ENCODE data around the gene PCSK1. TPM values are rescaled to one million over a fixed set of nuclear protein-coding genes. Genes with fewer than 3 reads are reported as not detected.

PCSK1 gene
- total RNA-seq, 1 experiment from 2014 or later: not detected

DNA sequence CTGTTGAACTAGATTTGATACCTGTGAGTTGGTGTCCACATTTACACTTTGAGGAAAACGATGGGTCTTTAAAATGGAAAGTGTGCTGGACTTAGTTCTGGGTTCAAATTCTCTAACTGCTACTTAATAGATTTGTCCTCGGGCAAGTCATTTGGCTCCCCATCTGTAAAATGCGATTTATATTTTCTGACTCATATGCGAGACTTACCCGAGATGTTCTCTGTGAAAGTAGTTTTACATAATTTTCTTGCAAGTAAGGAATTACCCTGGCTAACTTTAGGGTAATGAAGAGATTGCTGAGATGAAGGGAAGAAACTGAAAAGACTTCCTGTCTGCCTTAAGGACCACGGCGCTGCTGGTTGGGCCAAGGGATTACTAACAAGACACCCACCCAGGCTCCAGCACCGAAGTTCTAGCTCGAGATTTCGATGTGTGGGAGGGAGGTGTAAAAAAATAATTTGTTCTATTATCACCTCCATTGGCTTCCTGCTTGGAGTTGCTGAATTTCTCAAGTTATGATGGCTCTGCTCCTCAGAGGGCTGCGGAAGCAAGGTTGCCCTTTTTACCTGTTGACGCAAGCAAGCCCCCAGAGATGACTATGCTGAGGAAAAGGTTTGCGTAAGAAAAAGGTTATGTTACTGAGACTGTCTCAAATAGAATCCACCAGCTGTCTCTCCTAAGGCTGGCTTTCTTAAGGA is 24.1 kb downstream of the PCSK1 start:
- no TSS peak for BruUV-seq (replicated peaks)
- POLR2A ChIA-PET: no interaction called here
- Histone ChIP-seq H4K20me1 (ENCODE audit: insufficient read depth) (no peaks in the 10 kb centered on the region), H3K4me3 (replicated peaks in 1 of 2; ENCODE audit: low read depth in 1 of 2, low read length in 2 of 2) (no peak overlapping the region), H3K9me2 (ENCODE audit: insufficient read depth) (no peaks in the 10 kb centered on the region), H2AFZ (ENCODE audit: low read depth, low read length, poor library complexity, severe bottlenecking) (no peak overlapping the region), H3K4me1 (ENCODE audit: control insufficient read depth in 1 of 2, insufficient read depth in 2 of 2, low read length in 2 of 2) (no peaks in the 10 kb centered on the region), H3K36me3 (ENCODE audit: control insufficient read depth in 1 of 2, insufficient read depth in 2 of 2, low read length in 2 of 2) (no peaks in the 10 kb centered on the region), H3K27ac (ENCODE audit: low read depth, low read length) (no peak overlapping the region), H3K79me2 (ENCODE audit: insufficient read depth, low read length) (no peaks in the 10 kb centered on the region), H3K9me3 (ENCODE audit: control insufficient read depth in 1 of 2, insufficient read depth in 1 of 2, low read depth in 1 of 2, low read length in 2 of 2) (no peaks in the 10 kb centered on the region), H3K27me3 (ENCODE audit: insufficient read depth, low read length) (peaks cover 46% of the 10 kb centered on the region), H3K9ac (ENCODE audit: low read length) (no peak overlapping the region), H3K4me2 (ENCODE audit: low read length) (no peak overlapping the region)
- ATAC-seq: no peak
- intact Hi-C loops (cut with micrococcal nuclease): no loop called here
- CTCF ChIA-PET: no interaction called here
- DNase-seq (ENCODE audit: low read depth, low spot score): no peak
- RAD21 ChIA-PET (ENCODE audit: low non-redundant PET in 1 of 2, low total read pairs in 2 of 2, uncharacterized antibody in 2 of 2, unreplicated experiment in 2 of 2): no interaction called here
- no peak for TF ChIP-seq JUND (IDR thresholded peaks at IDR 0.05)
- no peak for TF ChIP-seq ELF1 (IDR thresholded peaks at IDR 0.05; ENCODE audit: borderline replicate concordance, low read depth)
- TF ChIP-seq ZFX (IDR thresholded peaks at IDR 0.05): no peak
- TF ChIP-seq SIN3A (IDR thresholded peaks at IDR 0.05; ENCODE audit: low read depth): no peak
- TF ChIP-seq TCF7L2 (IDR thresholded peaks at IDR 0.05; ENCODE audit: borderline replicate concordance, extremely low read depth, insufficient read depth, insufficient read length): no peak
- TF ChIP-seq, protein P1, sequence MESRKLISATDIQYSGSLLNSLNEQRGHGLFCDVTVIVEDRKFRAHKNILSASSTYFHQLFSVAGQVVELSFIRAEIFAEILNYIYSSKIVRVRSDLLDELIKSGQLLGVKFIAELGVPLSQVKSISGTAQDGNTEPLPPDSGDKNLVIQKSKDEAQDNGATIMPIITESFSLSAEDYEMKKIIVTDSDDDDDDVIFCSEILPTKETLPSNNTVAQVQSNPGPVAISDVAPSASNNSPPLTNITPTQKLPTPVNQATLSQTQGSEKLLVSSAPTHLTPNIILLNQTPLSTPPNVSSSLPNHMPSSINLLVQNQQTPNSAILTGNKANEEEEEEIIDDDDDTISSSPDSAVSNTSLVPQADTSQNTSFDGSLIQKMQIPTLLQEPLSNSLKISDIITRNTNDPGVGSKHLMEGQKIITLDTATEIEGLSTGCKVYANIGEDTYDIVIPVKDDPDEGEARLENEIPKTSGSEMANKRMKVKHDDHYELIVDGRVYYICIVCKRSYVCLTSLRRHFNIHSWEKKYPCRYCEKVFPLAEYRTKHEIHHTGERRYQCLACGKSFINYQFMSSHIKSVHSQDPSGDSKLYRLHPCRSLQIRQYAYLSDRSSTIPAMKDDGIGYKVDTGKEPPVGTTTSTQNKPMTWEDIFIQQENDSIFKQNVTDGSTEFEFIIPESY (IDR thresholded peaks at IDR 0.05; ENCODE audit: extremely low read depth, insufficient replicate concordance, low read length): no peak
- TF ChIP-seq EGR1 (IDR thresholded peaks at IDR 0.05; ENCODE audit: low read depth): no peak
- TF ChIP-seq, protein P2, sequence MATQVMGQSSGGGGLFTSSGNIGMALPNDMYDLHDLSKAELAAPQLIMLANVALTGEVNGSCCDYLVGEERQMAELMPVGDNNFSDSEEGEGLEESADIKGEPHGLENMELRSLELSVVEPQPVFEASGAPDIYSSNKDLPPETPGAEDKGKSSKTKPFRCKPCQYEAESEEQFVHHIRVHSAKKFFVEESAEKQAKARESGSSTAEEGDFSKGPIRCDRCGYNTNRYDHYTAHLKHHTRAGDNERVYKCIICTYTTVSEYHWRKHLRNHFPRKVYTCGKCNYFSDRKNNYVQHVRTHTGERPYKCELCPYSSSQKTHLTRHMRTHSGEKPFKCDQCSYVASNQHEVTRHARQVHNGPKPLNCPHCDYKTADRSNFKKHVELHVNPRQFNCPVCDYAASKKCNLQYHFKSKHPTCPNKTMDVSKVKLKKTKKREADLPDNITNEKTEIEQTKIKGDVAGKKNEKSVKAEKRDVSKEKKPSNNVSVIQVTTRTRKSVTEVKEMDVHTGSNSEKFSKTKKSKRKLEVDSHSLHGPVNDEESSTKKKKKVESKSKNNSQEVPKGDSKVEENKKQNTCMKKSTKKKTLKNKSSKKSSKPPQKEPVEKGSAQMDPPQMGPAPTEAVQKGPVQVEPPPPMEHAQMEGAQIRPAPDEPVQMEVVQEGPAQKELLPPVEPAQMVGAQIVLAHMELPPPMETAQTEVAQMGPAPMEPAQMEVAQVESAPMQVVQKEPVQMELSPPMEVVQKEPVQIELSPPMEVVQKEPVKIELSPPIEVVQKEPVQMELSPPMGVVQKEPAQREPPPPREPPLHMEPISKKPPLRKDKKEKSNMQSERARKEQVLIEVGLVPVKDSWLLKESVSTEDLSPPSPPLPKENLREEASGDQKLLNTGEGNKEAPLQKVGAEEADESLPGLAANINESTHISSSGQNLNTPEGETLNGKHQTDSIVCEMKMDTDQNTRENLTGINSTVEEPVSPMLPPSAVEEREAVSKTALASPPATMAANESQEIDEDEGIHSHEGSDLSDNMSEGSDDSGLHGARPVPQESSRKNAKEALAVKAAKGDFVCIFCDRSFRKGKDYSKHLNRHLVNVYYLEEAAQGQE (IDR thresholded peaks at IDR 0.05; ENCODE audit: low read depth): no peak
- TF ChIP-seq SP1 (IDR thresholded peaks at IDR 0.05; ENCODE audit: low read depth): no peak
- no peak for TF ChIP-seq SRF (IDR thresholded peaks at IDR 0.05; ENCODE audit: low read depth)
- no peak for TF ChIP-seq CEBPB (IDR thresholded peaks at IDR 0.05; ENCODE audit: low read depth)
- TF ChIP-seq ZNF274 (IDR thresholded peaks at IDR 0.05; ENCODE audit: low read depth, low read length): no peak
- TF ChIP-seq YY1 (IDR thresholded peaks at IDR 0.05; ENCODE audit: extremely low read depth, insufficient replicate concordance, low read depth, low read length): no peak

All from HCT116 (cell line).